HepG2 (cell line): ENCODE results near the gene KLF15. TPM values are rescaled to one million over a fixed set of nuclear protein-coding genes. Genes with fewer than 3 reads are reported as not detected.

Source experiments
- ATAC-seq: fragments of 200-7000 bp; cut with Tn5 transposase; 3 replicates; pipeline ENCODE4 v1.9.1; 2020; ENCODE audit warnings: mild to moderate bottlenecking, moderate library complexity
- BruUV-seq: library from RNA; stranded (reverse); fragments of 400-500 nt; replicated peaks from 2 replicates; lab custom pipeline; 2021; lab: Mats Ljungman, UMichigan
- CTCF ChIA-PET: fragments of 300-600 bp; formaldehyde crosslinking; extraction: SDS; loops from one replicate; lab custom pipeline; 2021; ENCODE audit warnings: low total read pairs, inconsistent platforms, low intra/inter-chr PET ratio; lab: Yijun Ruan, JAX
- POLR2A ChIA-PET: fragments of 350-600 bp; sonication (Branson Sonifier 250); formaldehyde crosslinking; loops from one replicate; lab custom pipeline; 2020; ENCODE audit warnings: antibody characterized with exemption, inconsistent platforms; lab: Yijun Ruan, JAX
- DNase-seq: peaks from one replicate; pipeline ENCODE4 v3.0.0-alpha.2; 2015; ENCODE audit warnings: low spot score
- FAIRE-seq: peaks from 3 replicates; lab custom pipeline; 2011; peaks lifted over from hg19 to GRCh38; lab: Jason Lieb, UNC
- H2AFZ ChIP-seq: one replicate; pipeline ENCODE4 v1.6.1; 2011; ENCODE audit warnings: low read length, inconsistent platforms
- H3K27ac ChIP-seq: fragments of 300-600 bp; 3 replicates; pipeline ENCODE4 v1.8.0; 2011; ENCODE audit warnings: mixed run types, mild to moderate bottlenecking, mixed read lengths, low read length, inconsistent platforms; ENCODE audit not compliant: insufficient read depth; ENCODE audit errors: extremely low read length
- H3K27me3 ChIP-seq, 2 experiments: fragments of 200-600 bp in 1 of 2; 2 replicates in 1 of 2; 3 replicates in 1 of 2; pipeline versions ENCODE4 v1.6.0 to v1.8.0; 2011; ENCODE audit warnings: low read length in 2 of 2, mild to moderate bottlenecking in 2 of 2, moderate library complexity in 2 of 2, inconsistent platforms in 1 of 2; ENCODE audit not compliant: insufficient read depth in 2 of 2, control insufficient read depth in 1 of 2
- H3K36me3 ChIP-seq, 2 experiments: fragments of 200-600 bp in 1 of 2; replicated peaks in 1 of 2; 2 replicates in 1 of 2; 3 replicates in 1 of 2; pipeline versions ENCODE4 v1.5.1 to v1.8.0; 2011; ENCODE audit warnings: low read length in 2 of 2, inconsistent platforms in 1 of 2; ENCODE audit not compliant: insufficient read depth in 2 of 2, control insufficient read depth in 1 of 2
- H3K4me1 ChIP-seq: 2 replicates; pipeline ENCODE4 v1.5.1; 2012; ENCODE audit warnings: low read length, inconsistent platforms; ENCODE audit not compliant: insufficient read depth
- H3K4me2 ChIP-seq: 2 replicates; pipeline ENCODE4 v1.6.0; 2011; ENCODE audit warnings: low read depth, low read length, inconsistent platforms
- H3K4me3 ChIP-seq, 3 experiments: fragments of 200-600 bp in 1 of 3; sonication (generic), shearing (Covaris generic) in 1 of 3; replicated peaks in 1 of 3; 2 replicates each; pipeline ENCODE4 v1.5.1; 2011 to 2016; ENCODE audit warnings: low read length in 3 of 3, inconsistent platforms in 2 of 3, low read depth in 2 of 3, mild to moderate bottlenecking in 2 of 3, control low read depth in 1 of 3, mixed read lengths in 1 of 3; ENCODE audit not compliant: insufficient read depth in 1 of 3
- H3K79me2 ChIP-seq: one replicate; pipeline ENCODE4 v1.6.1; 2011; ENCODE audit warnings: low read length, inconsistent platforms; ENCODE audit not compliant: insufficient read depth
- H3K9ac ChIP-seq: 2 replicates; pipeline ENCODE4 v1.6.0; 2011; ENCODE audit warnings: mild to moderate bottlenecking, low read depth, low read length, inconsistent platforms; ENCODE audit not compliant: insufficient read depth
- H3K9me3 ChIP-seq: 2 replicates; pipeline ENCODE4 v1.5.1; 2012; ENCODE audit warnings: mild to moderate bottlenecking, low read length
- H4K20me1 ChIP-seq: 2 replicates; pipeline ENCODE4 v1.6.0; 2011; ENCODE audit warnings: inconsistent platforms, mild to moderate bottlenecking, low read length, moderate library complexity; ENCODE audit not compliant: insufficient read depth
- CTCF ChIP-seq: sonication (generic); formaldehyde crosslinking; IDR thresholded peaks from 2 replicates; pipeline ENCODE4 v1.5.0; 2020; ENCODE audit warnings: mild to moderate bottlenecking, missing genetic modification reagents, moderate library complexity
- POLR2A ChIP-seq, 2 experiments: IDR thresholded peaks; 2 replicates each; pipeline ENCODE4 v1.6.1; 2011; ENCODE audit warnings: low read depth in 2 of 2, low read length in 2 of 2, mild to moderate bottlenecking in 1 of 2, moderate library complexity in 1 of 2; ENCODE audit not compliant: insufficient read depth in 1 of 2
- SMC3 ChIP-seq: IDR thresholded peaks from 2 replicates; pipeline ENCODE4 v1.6.1; 2011; ENCODE audit warnings: low read length, improper control_type of control experiment
- STAG1 ChIP-seq: sonication (generic); formaldehyde crosslinking; IDR thresholded peaks from 2 replicates; pipeline ENCODE4 v1.4.0; 2020; ENCODE audit warnings: missing genetic modification reagents
- ZFX ChIP-seq: sonication (generic); formaldehyde crosslinking; IDR thresholded peaks from 2 replicates; pipeline ENCODE4 v1.4.0; 2020; ENCODE audit warnings: mild to moderate bottlenecking, low read depth, missing genetic modification reagents, moderate library complexity
- ZNF687 ChIP-seq: sonication (generic); formaldehyde crosslinking; IDR thresholded peaks from 2 replicates; pipeline ENCODE4 v1.5.1; 2020; ENCODE audit warnings: mild to moderate bottlenecking, missing genetic modification reagents, moderate library complexity
- WGBS: methylation state at CpG from one replicate; pipeline ENCODE4 v1.1.6; 2017; ENCODE audit warnings: low lambda C conversion rate; 5-methylcytosine and 5-hydroxymethylcytosine counted together
- in situ Hi-C: cut with HindIII; loops from 2 replicates; pipeline ENCODE4 v1.10.0; 2017; ENCODE audit warnings: low pct_unique_long_range_greater_than_20kb; ENCODE audit not compliant: extremely low pct_ligation_motif_present
- intact Hi-C: fragments of 100-400 bp; cut with micrococcal nuclease; formaldehyde crosslinking; loops from one replicate; pipeline ENCODE4 v1.10.0; 2022; ENCODE audit not compliant: unreplicated experiment
- polyA plus RNA-seq, 8 experiments: library from polyadenylated mRNA; depleted of rRNA in 3 of 8; stranded (reverse) in 7 of 8; unstranded in 1 of 8; fragments of >200 nt; fragmentation: Illumina TruSeq in 4 of 8; extraction: Trizol in 4 of 8; gene quantifications; 2 replicates each; pipeline versions ENCODE4 v1.2.1 to v1.2.3, GENCODE V29; 2011 to 2016; ENCODE audit warnings: low read depth in 4 of 8, missing spikeins in 1 of 8, mixed read lengths in 1 of 8; ENCODE audit not compliant: insufficient read depth in 1 of 8
- total RNA-seq, 5 experiments: library from RNA; depleted of rRNA; stranded (reverse); fragments of >200 nt; fragmentation: Illumina TruSeq; extraction: Trizol; gene quantifications; 2 replicates each; pipeline ENCODE4 v1.2.3, GENCODE V29; 2016; ENCODE audit warnings: low read depth in 1 of 5

KLF15 gene
- total and polyA plus RNA-seq, 2 of the 13 experiments (the other 11 are each of a cell fraction or from before 2014, with no cell fraction given): 7.1 to 7.8 TPM

- peak; percentile 1; the same call in 1 of the 2 replicates for TF ChIP-seq ZNF687 (CRISPR knock-in tag)
- TF ChIP-seq ZFX (CRISPR knock-in tag): 0 out of 2 replicates have a peak, but pooled peaks have one; percentile 12
- TF ChIP-seq STAG1 (CRISPR knock-in tag): peak; percentile 62
- peak; percentile 45 for TF ChIP-seq SMC3
These were observed 15.4 kb upstream of the KLF15 start (continued) for GRCh38 chr3:126372413-126373145.

GRCh38 chr3:126371096-126371705, 14.0 kb upstream of the KLF15 start:
- Histone ChIP-seq H3K4me3 (no peak overlapping the region), H3K4me1 (peaks cover 75% of the 10 kb centered on the region), H3K27me3 (peaks cover 0 to 24% of the 10 kb centered on the region in 2 experiments; a peak in 4 of 5 replicates), H3K27ac (no peak overlapping the region), H3K36me3 (no peaks in the 10 kb centered on the region), H2AFZ (no peak overlapping the region), H3K9me3 (no peaks in the 10 kb centered on the region), H3K79me2 (no peaks in the 10 kb centered on the region), H4K20me1 (no peaks in the 10 kb centered on the region), H3K4me2 (no peak overlapping the region), H3K9ac (no peak overlapping the region)
- intact Hi-C loops: no loop called here
- 79% methylated on average over 18 of the region's 22 CpGs for WGBS
- CTCF ChIA-PET: interaction anchor here (1.7 kb wide), 1 partner anchor 18 kb away, joined by 5 read pairs; no protein-coding TSS in a partner anchor
- FAIRE-seq: no peak
- DNase-seq: no peak
- POLR2A ChIA-PET: no interaction called here
- ATAC-seq: no peak
- TF ChIP-seq CTCF (CRISPR knock-in tag): 0 out of 2 replicates have a peak, but pooled peaks have one; percentile 4
- no peak for TF ChIP-seq POLR2A (IDR thresholded peaks at IDR 0.05; ENCODE audit: insufficient read depth in 1 of 2, low read depth in 2 of 2, low read length in 2 of 2)
- in situ Hi-C loops: loop anchor here (25.0 kb wide), 1 partner anchor 234 kb away; no protein-coding TSS in a partner anchor
- BruUV-seq: no TSS peak
